PC-3 (cell line): Measurements from ENCODE around the gene LRRC8E. TPM values are rescaled to one million over a fixed set of nuclear protein-coding genes. Genes with fewer than 3 reads are reported as not detected.

Experiments used
- ATAC-seq: fragments of 200-7000 bp; cut with Tn5 transposase; 2 replicates; pipeline ENCODE4 v1.9.1; 2020; ENCODE audit warnings: mild to moderate bottlenecking, moderate library complexity
- BruUV-seq: library from RNA; stranded (reverse); fragments of 400-500 nt; replicated peaks from 2 replicates; lab custom pipeline; 2021; lab: Mats Ljungman, UMichigan
- CTCF ChIA-PET: fragments of 300-600 bp; sonication (Branson Sonifier 250); formaldehyde crosslinking; loops from one replicate; lab custom pipeline; 2022; ENCODE audit warnings: antibody characterized with exemption; lab: Charles Lee
- POLR2A ChIA-PET: fragments of 300-600 bp; sonication (Branson Sonifier 250); formaldehyde crosslinking; loops from one replicate; lab custom pipeline; 2022; ENCODE audit warnings: antibody characterized with exemption; ENCODE audit not compliant: unreplicated experiment; lab: Charles Lee
- DNase-seq: peaks from one replicate; pipeline ENCODE4 v3.0.0-alpha.2; 2015
- H2AFZ ChIP-seq: fragments of 300-600 bp; sonication (generic); 2 replicates; pipeline ENCODE4 v1.6.0; 2016; ENCODE audit warnings: antibody characterized with exemption, low read length
- H3F3A ChIP-seq: fragments of 300-600 bp; sonication (generic); one replicate; pipeline ENCODE4 v1.6.0; 2017; ENCODE audit warnings: antibody characterized with exemption, low read length, control low read depth, mild to moderate bottlenecking; ENCODE audit not compliant: unreplicated experiment
- H3K27ac ChIP-seq: fragments of 300-600 bp; sonication (generic); 2 replicates; pipeline ENCODE4 v1.5.1; 2016; ENCODE audit warnings: mild to moderate bottlenecking, low read length
- H3K27me3 ChIP-seq: fragments of 300-600 bp; sonication (generic); 2 replicates; pipeline ENCODE4 v1.6.1; 2016; ENCODE audit warnings: low read length, mixed read lengths
- H3K36me3 ChIP-seq: fragments of 300-600 bp; sonication (generic); 2 replicates; pipeline ENCODE4 v1.6.1; 2016; ENCODE audit warnings: low read depth, mixed run types, low read length, mixed read lengths
- H3K4me1 ChIP-seq: fragments of 300-600 bp; sonication (generic); 2 replicates; pipeline ENCODE4 v1.5.1; 2016; ENCODE audit warnings: low read length; ENCODE audit not compliant: insufficient read depth
- H3K4me2 ChIP-seq: fragments of 300-600 bp; sonication (generic); 2 replicates; pipeline ENCODE4 v1.6.0; 2016; ENCODE audit warnings: low read length
- H3K4me3 ChIP-seq: fragments of 300-600 bp; sonication (generic); 2 replicates; pipeline ENCODE4 v1.5.1; 2016; ENCODE audit warnings: mild to moderate bottlenecking, low read length, mixed read lengths
- H3K79me2 ChIP-seq: fragments of 300-600 bp; sonication (generic); 2 replicates; pipeline ENCODE4 v1.6.1; 2017; ENCODE audit warnings: low read length, mixed read lengths
- H3K9ac ChIP-seq: fragments of 300-600 bp; sonication (generic); 2 replicates; pipeline ENCODE4 v1.6.0; 2016; ENCODE audit warnings: mild to moderate bottlenecking, low read length
- H3K9me2 ChIP-seq: fragments of 300-600 bp; sonication (generic); replicated peaks from 2 replicates; pipeline ENCODE4 v1.6.1; 2016; ENCODE audit warnings: mixed run types, low read length, mixed read lengths
- H3K9me3 ChIP-seq: fragments of 300-600 bp; sonication (generic); 2 replicates; pipeline ENCODE4 v1.6.1; 2016; ENCODE audit warnings: low read length, mixed read lengths
- H4K20me1 ChIP-seq: fragments of 300-600 bp; sonication (generic); 2 replicates; pipeline ENCODE4 v1.6.1; 2016; ENCODE audit warnings: low read length, mixed read lengths
- CTCF ChIP-seq: fragments of 300-600 bp; sonication (generic); conservative IDR thresholded peaks from 2 replicates; pipeline ENCODE4 v1.5.1; 2017; ENCODE audit warnings: antibody characterized with exemption, low read depth, mild to moderate bottlenecking, low read length
- EZH2 ChIP-seq: fragments of 300-600 bp; sonication (generic); IDR thresholded peaks from one replicate; pipeline ENCODE4 v1.6.1; 2017; ENCODE audit warnings: antibody characterized with exemption, mild to moderate bottlenecking, low read length; ENCODE audit not compliant: unreplicated experiment
- EZH2phosphoT487 ChIP-seq: fragments of 300-600 bp; sonication (generic); IDR thresholded peaks from 2 replicates; pipeline ENCODE4 v1.6.1; 2018; ENCODE audit warnings: mild to moderate bottlenecking, antibody characterized with exemption, low read length, borderline replicate concordance
- intact Hi-C: fragments of 100-400 bp; cut with micrococcal nuclease; formaldehyde crosslinking; loops from 2 replicates; pipeline ENCODE4 v1.9.0; 2023
- total RNA-seq: library from RNA; depleted of rRNA; stranded (reverse); fragments of >200 nt; gene quantifications from 2 replicates; pipeline ENCODE4 v1.2.3, GENCODE V29; 2014

The LRRC8E gene
- total RNA-seq, 1 experiment from 2014 or later, result 30.8 TPM

GRCh38 chr19:7879111-7879807, 9.1 kb upstream of the LRRC8E start:
- no peaks in the 10 kb centered on the region for H3K79me2 ChIP-seq
- no peaks in the 10 kb centered on the region for H3K4me1 ChIP-seq
- H3K4me3 ChIP-seq, result no peak overlapping the region
- DNase-seq, result no peak
- TF ChIP-seq EZH2 (no peak), EZH2phosphoT487 (no peak), CTCF (no peak)
- H3F3A ChIP-seq, result no peaks in the 10 kb centered on the region
- no peak overlapping the region for H3K9ac ChIP-seq
- H3K36me3 ChIP-seq, result no peaks in the 10 kb centered on the region
- no peak overlapping the region for H3K4me2 ChIP-seq
- CTCF ChIA-PET, result no interaction called here
- H2AFZ ChIP-seq, result no peak overlapping the region
- no peak for ATAC-seq
- no peaks in the 10 kb centered on the region for H3K9me2 ChIP-seq
- no peak overlapping the region for H3K27ac ChIP-seq
- intact Hi-C loops, result no loop called here
- BruUV-seq, result no TSS peak
- POLR2A ChIA-PET, result no interaction called here
- no peaks in the 10 kb centered on the region for H3K27me3 ChIP-seq
- no peaks in the 10 kb centered on the region for H4K20me1 ChIP-seq
- no peaks in the 10 kb centered on the region for H3K9me3 ChIP-seq

- H3K9me2 ChIP-seq, result no peaks in the 10 kb centered on the region
- no peaks in the 10 kb centered on the region for H3K9me3 ChIP-seq
- TF ChIP-seq CTCF, result no peak
- TF ChIP-seq EZH2phosphoT487, result no peak
- no peak for TF ChIP-seq EZH2
- H3K4me2 ChIP-seq, result no peak overlapping the region
- no peaks in the 10 kb centered on the region for H3K36me3 ChIP-seq
- H3K4me3 ChIP-seq, result no peak overlapping the region
- DNase-seq (no peak), ATAC-seq (no peak)
- CTCF ChIA-PET, result no interaction called here
- no peaks in the 10 kb centered on the region for H3K27me3 ChIP-seq
- H3K9ac ChIP-seq, result no peak overlapping the region
- BruUV-seq, result no TSS peak
- H3K27ac ChIP-seq, result no peak overlapping the region
- H3K79me2 ChIP-seq, result no peaks in the 10 kb centered on the region
- POLR2A ChIA-PET, result no interaction called here
- intact Hi-C loops, result no loop called here
- H3K4me1 ChIP-seq, result no peaks in the 10 kb centered on the region
- H2AFZ ChIP-seq, result no peak overlapping the region
- H4K20me1 ChIP-seq, result no peaks in the 10 kb centered on the region
- H3F3A ChIP-seq, result no peaks in the 10 kb centered on the region
Observed at GRCh38 chr19:7879836-7880235, 8.5 kb upstream of the LRRC8E start.

GRCh38 chr19:7881910-7882309, 6.4 kb upstream of the LRRC8E start:
- Histone ChIP-seq H3K36me3 (no peaks in the 10 kb centered on the region), H3K4me3 (no peak overlapping the region), H3K27ac (no peak overlapping the region), H3K9me2 (no peaks in the 10 kb centered on the region), H2AFZ (no peak overlapping the region), H3K9me3 (no peaks in the 10 kb centered on the region), H3K4me2 (no peak overlapping the region), H4K20me1 (no peaks in the 10 kb centered on the region), H3K9ac (no peak overlapping the region), H3K4me1 (no peaks in the 10 kb centered on the region), H3F3A (no peaks in the 10 kb centered on the region), H3K27me3 (no peaks in the 10 kb centered on the region), H3K79me2 (no peaks in the 10 kb centered on the region)
- ChIA-PET POLR2A (no interaction called here), CTCF (no interaction called here)
- ATAC-seq (no peak), DNase-seq (no peak)
- intact Hi-C loops, result no loop called here
- BruUV-seq, result no TSS peak
- TF ChIP-seq CTCF (no peak), EZH2 (no peak), EZH2phosphoT487 (no peak)
